ENCODE measurements around the gene MYO18B.

Gene MYO18B

DNA sequence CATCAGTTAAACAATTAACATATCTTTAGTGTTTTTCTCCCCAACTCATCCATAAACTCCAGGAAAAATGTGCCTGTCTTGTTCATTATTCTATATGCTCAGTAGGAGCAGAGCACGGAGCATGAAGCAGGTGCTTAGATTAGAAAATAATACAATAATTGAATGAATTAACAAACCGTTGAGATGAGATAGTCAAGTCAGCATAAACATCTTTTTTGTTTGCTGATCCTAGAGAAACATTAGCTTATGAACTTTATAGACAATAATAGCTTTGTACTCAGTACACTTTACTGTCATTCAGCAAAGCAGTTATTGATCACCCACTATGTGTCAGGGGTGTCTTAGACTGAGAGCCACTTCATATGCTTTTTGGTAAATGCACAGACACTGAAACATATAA lies 322.1 kb downstream of the MYO18B start:
- DNase-seq (ENCODE audit: insufficient read length, low spot score) (no peak), FAIRE-seq (no peak)
- TF ChIP-seq POLR2A (IDR thresholded peaks at IDR 0.05; ENCODE audit: low read depth, low read length), result no peak

DNA sequence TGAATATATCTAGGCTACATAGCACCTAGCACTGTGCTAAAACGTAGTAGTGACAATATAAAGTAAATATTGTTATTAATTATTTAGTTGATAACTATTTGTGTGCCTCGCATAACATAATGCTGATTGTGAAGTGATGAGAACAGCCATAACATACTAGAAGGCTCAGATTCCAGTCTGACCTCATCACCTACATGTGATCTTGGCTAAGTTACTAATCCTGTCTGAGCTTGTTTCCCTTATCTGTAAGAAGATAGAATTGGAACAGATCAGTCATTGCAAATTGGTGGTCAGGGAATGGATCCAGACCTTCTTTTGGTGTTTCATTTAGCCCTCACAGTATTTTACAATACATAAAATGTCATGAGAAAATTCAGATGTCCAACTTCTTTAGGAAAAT lies 323.9 kb downstream of the MYO18B start:
- FAIRE-seq, result no peak
- no peak for TF ChIP-seq POLR2A (IDR thresholded peaks at IDR 0.05; ENCODE audit: low read depth, low read length)
- DNase-seq (ENCODE audit: insufficient read length, low spot score), result no peak

DNA sequence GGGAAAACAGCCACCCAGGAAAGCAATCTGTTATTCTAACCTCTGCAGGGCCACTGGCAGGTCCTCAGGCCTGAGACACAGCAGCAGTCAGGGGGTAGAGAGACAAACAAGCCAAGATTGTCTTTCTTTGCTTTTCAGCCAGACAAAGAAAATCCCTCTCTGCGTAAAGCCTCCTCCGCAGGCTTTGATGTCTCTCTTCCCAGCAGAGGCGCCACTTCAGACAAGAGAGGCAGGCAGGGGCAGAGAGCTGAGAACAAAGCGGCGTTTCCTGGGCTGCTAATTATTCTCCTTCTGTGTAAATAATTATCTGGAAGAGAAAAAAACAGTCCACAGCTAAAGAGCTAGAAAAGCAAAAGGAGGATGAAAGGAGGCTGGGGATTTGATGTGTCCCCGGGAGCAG lies 324.5 kb downstream of the MYO18B start:
- TF ChIP-seq POLR2A (IDR thresholded peaks at IDR 0.05; ENCODE audit: low read depth, low read length), result no peak
- DNase-seq (ENCODE audit: insufficient read length, low spot score) (no peak), FAIRE-seq (no peak)

DNA sequence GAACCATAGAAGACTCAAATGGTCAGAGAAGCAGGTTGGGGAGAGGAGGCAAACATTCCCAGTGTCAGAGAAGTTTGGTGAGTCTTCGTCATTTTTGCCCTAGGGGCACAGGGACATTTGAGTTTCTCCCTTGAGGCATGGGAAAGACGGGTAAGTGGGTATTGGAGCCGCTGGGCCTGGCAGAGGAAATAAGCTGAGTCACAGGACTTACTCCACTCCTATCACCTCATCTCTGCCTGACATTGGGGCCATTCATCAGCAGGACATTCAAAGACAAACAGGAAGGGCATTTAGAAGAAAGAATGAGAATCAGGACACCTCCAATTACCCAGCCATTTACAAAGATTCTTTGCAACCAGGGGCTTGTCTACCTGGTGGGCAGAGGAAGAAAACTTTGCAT lies 326.6 kb downstream of the MYO18B start:
- no peak for FAIRE-seq
- no peak for DNase-seq (ENCODE audit: insufficient read length, low spot score)
- TF ChIP-seq POLR2A (IDR thresholded peaks at IDR 0.05; ENCODE audit: low read depth, low read length), result no peak

DNA sequence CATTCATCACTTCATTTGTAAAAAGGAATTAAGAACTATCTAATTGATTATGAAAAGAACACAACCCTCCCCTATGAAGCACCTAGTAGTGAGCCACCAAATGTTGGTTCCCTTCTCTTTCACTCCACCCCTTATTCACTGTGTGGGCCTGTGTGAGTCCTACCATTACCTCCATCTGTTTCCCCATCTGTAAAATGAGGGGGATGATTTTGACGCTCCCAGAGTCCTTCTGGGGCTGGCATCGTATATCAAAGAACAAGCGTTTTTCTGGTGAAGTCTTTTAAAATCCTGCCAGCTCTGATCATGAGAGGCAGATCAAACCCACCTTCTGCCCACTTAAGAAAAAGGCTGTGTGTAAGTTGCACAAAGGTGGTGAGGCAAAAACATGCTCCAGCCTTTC lies 330.6 kb downstream of the MYO18B start:
- no peak for TF ChIP-seq POLR2A (IDR thresholded peaks at IDR 0.05; ENCODE audit: low read depth, low read length)
- FAIRE-seq (no peak), DNase-seq (ENCODE audit: insufficient read length, low spot score) (no peak)

DNA sequence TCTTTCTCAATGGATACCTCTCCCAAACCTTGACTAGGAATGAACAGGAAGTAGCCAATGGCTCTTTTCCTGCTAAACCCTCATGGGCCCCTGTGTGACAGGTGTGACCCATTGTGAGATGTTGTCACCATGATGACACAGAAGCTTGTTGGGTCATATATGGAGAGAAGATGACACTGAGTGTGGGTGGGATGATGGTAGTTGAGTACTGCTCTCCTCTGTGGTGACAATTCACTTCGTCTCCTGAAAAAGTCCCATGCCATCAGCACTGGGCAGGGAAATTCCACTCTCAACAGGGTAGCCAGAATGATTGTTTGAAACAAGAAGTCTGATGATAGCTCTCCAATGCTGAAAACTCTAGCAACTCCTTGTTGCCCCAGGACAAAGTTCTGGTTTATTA lies 333.3 kb downstream of the MYO18B start:
- DNase-seq (ENCODE audit: insufficient read length, low spot score) (no peak), FAIRE-seq (no peak)
- no peak for TF ChIP-seq POLR2A (IDR thresholded peaks at IDR 0.05; ENCODE audit: low read depth, low read length)

DNA sequence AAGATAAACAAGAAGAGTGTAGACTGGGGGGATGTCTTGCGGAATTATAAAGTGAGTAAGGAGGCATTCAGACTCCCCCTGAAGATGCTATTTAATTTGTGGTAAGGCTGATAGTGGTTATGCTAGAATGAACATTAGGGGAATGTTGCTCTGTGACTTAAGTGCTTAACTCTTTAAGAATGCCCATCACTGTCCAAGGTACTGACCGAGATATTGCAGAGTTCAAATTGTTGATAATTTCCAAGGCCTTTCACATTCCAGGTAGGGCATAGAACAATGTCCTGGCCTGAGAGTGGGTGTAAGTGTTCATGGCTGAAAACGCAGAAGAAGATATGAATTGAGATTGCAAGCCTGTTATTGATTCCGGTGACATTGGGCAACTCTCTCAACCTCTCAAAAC lies 337.0 kb downstream of the MYO18B start:
- no peak for TF ChIP-seq POLR2A (IDR thresholded peaks at IDR 0.05; ENCODE audit: low read depth, low read length)
- FAIRE-seq, result no peak
- DNase-seq (ENCODE audit: insufficient read length, low spot score), result no peak
